ENCODE results near the gene CFAP100. TPM values are rescaled to one million over a fixed set of nuclear protein-coding genes. Genes with fewer than 3 reads are reported as not detected.

The CFAP100 gene
- total and polyA plus RNA-seq, 9 of the 15 experiments (the other 6 are each of a cell fraction or from before 2014, with no cell fraction given): not detected

- WGBS (ENCODE audit: insufficient coverage, low coverage, missing lambda C conversion rate): 36% methylated on average over 8 of the region's 14 CpGs
- H3K36me3 ChIP-seq (ENCODE audit: control insufficient read depth, insufficient read depth, low read length): no peaks in the 10 kb centered on the region
- H3K9me3 ChIP-seq (replicated peaks; ENCODE audit: control insufficient read depth, insufficient read depth, low read depth, low read length): no peaks in the 10 kb centered on the region
- POLR2A ChIA-PET: no interaction called here
- H3K27me3 ChIP-seq (ENCODE audit: control insufficient read depth in 2 of 2, insufficient read depth in 2 of 2, low read length in 2 of 2): peaks cover 0 to 16% of the 10 kb centered on the region in 2 experiments; a peak in 2 of 5 replicates
- intact Hi-C loops (cut with micrococcal nuclease): no loop called here
- H2AFZ ChIP-seq (ENCODE audit: low read depth, low read length): no peak overlapping the region
- H4K20me1 ChIP-seq (replicated peaks; ENCODE audit: control insufficient read depth, insufficient read depth, low read length): peaks cover 4% of the 10 kb centered on the region; the same call in 1 of the 2 replicates
- peaks cover 10 to 24% of the 10 kb centered on the region in 2 experiments; a peak in 4 of 5 replicates for H3K4me1 ChIP-seq (replicated peaks in 1 of 2; ENCODE audit: control insufficient read depth in 2 of 2, insufficient read depth in 2 of 2, low read length in 2 of 2)
- H3K9me1 ChIP-seq (ENCODE audit: control insufficient read depth, insufficient read depth, low read length): no peaks in the 10 kb centered on the region
- no peak for ATAC-seq
- no TSS peak for BruUV-seq (replicated peaks)
- H3K9ac ChIP-seq (ENCODE audit: insufficient read depth in 1 of 2, low read depth in 2 of 2, low read length in 2 of 2): no peak overlapping the region
- H3K79me2 ChIP-seq (ENCODE audit: control insufficient read depth, insufficient read depth, low read length): peaks cover 12% of the 10 kb centered on the region
- FAIRE-seq: no peak
- in situ Hi-C loops (cut with MboI): no loop called here
- no peak overlapping the region for H3K4me2 ChIP-seq (ENCODE audit: insufficient read depth, low read length)
- no peak overlapping the region for H3K4me3 ChIP-seq
- CTCF ChIA-PET (ENCODE audit: low intra/inter-chr PET ratio): no interaction called here
- no peak for DNase-seq (ENCODE audit: extremely low read depth in 1 of 4, low spot score in 3 of 4)
- H3K27ac ChIP-seq (ENCODE audit: extremely low read depth, low read depth, low read length): no peak overlapping the region
- TF ChIP-seq CREB5 (CRISPR knock-in tag; IDR thresholded peaks at IDR 0.05) (no peak), HBP1 (CRISPR knock-in tag; IDR thresholded peaks at IDR 0.05) (no peak), ZFP91 (CRISPR knock-in tag; IDR thresholded peaks at IDR 0.05) (no peak), MLX (CRISPR knock-in tag; conservative IDR thresholded peaks at IDR 0.05) (no peak), ZNF217 (CRISPR knock-in tag; IDR thresholded peaks at IDR 0.05) (no peak), SAP30 (IDR thresholded peaks at IDR 0.05; ENCODE audit: borderline replicate concordance, insufficient read depth, low read depth, low read length, poor library complexity, severe bottlenecking) (no peak), HEY1 (CRISPR knock-in tag; IDR thresholded peaks at IDR 0.05; ENCODE audit: borderline replicate concordance) (no peak), BRF2 (IDR thresholded peaks at IDR 0.05; ENCODE audit: borderline replicate concordance, insufficient read depth, insufficient read length) (no peak), DMBX1 (CRISPR knock-in tag; IDR thresholded peaks at IDR 0.05; ENCODE audit: borderline replicate concordance) (no peak), U2AF2 (optimal IDR thresholded peaks at IDR 0.05; ENCODE audit: low read depth, low read length) (no peak), TGIF2 (CRISPR knock-in tag; IDR thresholded peaks at IDR 0.05) (no peak), RBM14 (IDR thresholded peaks at IDR 0.05; ENCODE audit: borderline replicate concordance, insufficient read depth, low read depth, low read length) (no peak), HSF4 (CRISPR knock-in tag; IDR thresholded peaks at IDR 0.05; ENCODE audit: borderline replicate concordance) (no peak)
Observed at GRCh38 chr3:126478581-126479310, 84.0 kb downstream of the CFAP100 start.

Measured in K562 (cell line).